ENCODE data around the gene MUC13.

MUC13 gene

GRCh38 chr3:124858275-124858674, 76.3 kb downstream of the MUC13 start:
- no peak overlapping the region for H3K9ac ChIP-seq
- no peak overlapping the region for H3K27ac ChIP-seq
- no peak overlapping the region for H3K4me3 ChIP-seq (IDR thresholded peaks at IDR 0.05; ENCODE audit: insufficient read depth, low read depth, low read length)
- no peaks in the 10 kb centered on the region for H4K20me1 ChIP-seq (ENCODE audit: insufficient read depth)
- H3K4me1 ChIP-seq (ENCODE audit: low read depth, poor library complexity, severe bottlenecking) = peaks cover 15% of the 10 kb centered on the region
- no peaks in the 10 kb centered on the region for H3K27me3 ChIP-seq (ENCODE audit: insufficient read depth, low read depth)
- no peaks in the 10 kb centered on the region for H3K36me3 ChIP-seq (ENCODE audit: insufficient read depth)
- TF ChIP-seq CTCF (conservative IDR thresholded peaks at IDR 0.05; ENCODE audit: low read depth, low read length) = no peak
- H3K79me2 ChIP-seq (ENCODE audit: insufficient read depth, low read depth) = peaks cover 3% of the 10 kb centered on the region; the same call in 1 of the 2 replicates
- no peak overlapping the region for H2AFZ ChIP-seq (ENCODE audit: low read depth)
- no peak overlapping the region; the same call in 1 of the 2 replicates for H3K4me2 ChIP-seq

- Histone ChIP-seq H3K36me3 (ENCODE audit: insufficient read depth) (no peaks in the 10 kb centered on the region), H3K4me1 (ENCODE audit: low read depth, poor library complexity, severe bottlenecking) (peaks cover 15% of the 10 kb centered on the region), H2AFZ (ENCODE audit: low read depth) (no peak overlapping the region), H3K4me2 (no peak overlapping the region), H3K27ac (no peak overlapping the region), H3K27me3 (ENCODE audit: insufficient read depth, low read depth) (no peaks in the 10 kb centered on the region), H4K20me1 (ENCODE audit: insufficient read depth) (no peaks in the 10 kb centered on the region), H3K79me2 (ENCODE audit: insufficient read depth, low read depth) (peaks cover 6% of the 10 kb centered on the region; the same call in 1 of the 2 replicates), H3K9ac (no peak overlapping the region), H3K4me3 (IDR thresholded peaks at IDR 0.05; ENCODE audit: insufficient read depth, low read depth, low read length) (no peak overlapping the region)
- TF ChIP-seq CTCF (conservative IDR thresholded peaks at IDR 0.05; ENCODE audit: low read depth, low read length) = no peak
These were observed 77.9 kb downstream of the MUC13 start for GRCh38 chr3:124856677-124857076.

All from KMS-11 (cell line).